GM12891 (cell line): ENCODE measurements around the gene PCDHGB4.
"Not testable (repeated sequence)": the region's sequence is repeated elsewhere in the genome, so short reads cannot be mapped to it uniquely, and the experiment has no call there.

ENCODE experiments used
- POLR2A ChIP-seq: IDR thresholded peaks from 2 replicates; pipeline ENCODE4 v1.6.1; 2011; ENCODE audit warnings: low read depth, low read length, control low read depth
- TAF1 ChIP-seq: IDR thresholded peaks from 2 replicates; pipeline ENCODE4 v1.6.1; 2011; ENCODE audit warnings: low read depth, low read length, control low read depth

DNA sequence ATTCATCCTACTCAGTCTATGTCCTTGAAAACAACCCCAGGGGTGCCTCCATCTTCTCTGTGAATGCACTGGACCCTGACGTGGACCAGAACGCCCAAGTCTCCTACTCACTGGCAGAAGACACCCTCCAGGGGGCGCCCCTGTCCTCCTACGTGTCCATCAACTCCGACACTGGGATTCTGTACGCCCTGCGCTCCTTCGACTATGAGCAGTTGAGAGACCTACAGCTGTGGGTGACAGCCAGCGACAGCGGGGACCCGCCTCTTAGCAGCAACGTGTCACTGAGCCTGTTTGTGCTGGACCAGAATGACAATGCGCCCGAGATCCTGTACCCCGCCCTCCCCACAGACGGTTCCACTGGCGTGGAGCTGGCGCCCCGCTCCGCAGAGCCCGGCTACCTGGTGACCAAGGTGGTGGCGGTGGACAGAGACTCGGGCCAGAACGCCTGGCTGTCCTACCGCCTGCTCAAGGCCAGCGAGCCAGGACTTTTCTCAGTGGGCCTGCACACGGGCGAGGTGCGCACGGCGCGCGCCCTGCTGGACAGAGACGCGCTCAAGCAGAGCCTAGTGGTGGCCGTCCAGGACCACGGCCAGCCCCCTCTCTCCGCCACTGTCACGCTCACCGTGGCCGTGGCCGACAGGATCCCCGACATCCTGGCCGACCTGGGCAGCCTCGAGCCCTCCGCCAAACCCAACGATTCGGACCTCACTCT, 11.9 kb upstream of the PCDHGB4 start:
- not testable (repeated sequence) for TF ChIP-seq TAF1, POLR2A
